GM21515 (cell line): ENCODE results near the gene UROC1.
"Not testable (repeated sequence)": the region's sequence is repeated elsewhere in the genome, so short reads cannot be mapped to it uniquely, and the experiment has no call there.

ENCODE experiments used
- ATAC-seq: cut with Tn5 transposase; IDR thresholded peaks from one replicate; pipeline ENCODE4 v1.9.1; 2021; ENCODE audit not compliant: unreplicated experiment

Gene UROC1

GRCh38 chr3:126547721-126548120 lies 30.1 kb upstream of the UROC1 start:
- no peak for ATAC-seq

DNA sequence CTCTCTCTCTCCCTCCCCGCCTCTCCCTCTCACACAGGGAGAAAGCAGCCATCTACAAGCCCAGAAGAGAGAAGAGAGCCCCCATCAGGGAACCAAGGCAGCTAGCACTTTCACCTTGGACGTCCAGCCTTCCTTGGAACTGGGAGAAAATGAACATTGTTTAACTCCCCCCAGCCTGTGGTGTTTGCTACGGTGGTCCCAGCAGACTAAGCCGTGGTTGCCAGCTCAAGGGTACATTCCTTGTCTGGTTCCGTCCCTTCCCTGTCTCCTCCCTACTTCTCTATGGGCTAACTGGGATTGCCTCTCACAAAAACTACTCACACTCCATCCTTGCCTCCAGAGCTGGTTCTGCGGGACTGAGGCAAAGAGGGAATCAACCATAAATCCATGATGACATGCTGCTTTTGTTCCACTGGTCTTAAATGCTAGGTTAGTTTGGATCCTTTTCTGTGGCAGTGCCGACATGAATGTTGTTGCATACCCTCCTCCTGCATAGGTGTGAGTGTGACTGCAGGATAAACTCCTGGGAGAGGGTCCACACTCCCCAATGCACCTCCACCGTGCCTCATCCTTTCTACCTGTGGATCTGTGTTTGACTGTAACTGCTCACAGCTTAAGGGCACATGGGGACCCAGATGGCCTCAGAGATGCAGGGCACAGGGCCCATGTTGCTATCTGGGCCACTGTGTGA lies 29.1 kb upstream of the UROC1 start:
- ATAC-seq, result no peak

DNA sequence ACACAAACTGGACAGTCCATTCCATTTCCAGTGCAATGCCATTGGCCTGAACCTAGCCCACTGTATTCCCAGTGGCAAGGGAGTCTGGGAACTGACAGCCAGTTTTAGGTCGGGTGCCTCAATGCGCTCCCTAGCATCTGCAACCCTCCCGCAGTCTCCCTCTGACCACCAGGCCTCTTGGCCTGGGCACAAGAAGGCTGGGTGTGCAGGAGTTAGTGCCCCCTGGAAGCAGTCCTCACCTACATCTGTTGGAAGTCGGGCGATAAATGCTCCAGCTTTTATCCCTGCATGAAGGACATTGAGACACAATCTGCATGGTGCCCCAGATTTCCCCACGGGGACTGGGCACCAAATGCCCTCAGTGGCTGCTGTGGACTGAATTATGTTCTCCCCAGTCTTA lies 28.4 kb upstream of the UROC1 start:
- ATAC-seq, result no peak

DNA sequence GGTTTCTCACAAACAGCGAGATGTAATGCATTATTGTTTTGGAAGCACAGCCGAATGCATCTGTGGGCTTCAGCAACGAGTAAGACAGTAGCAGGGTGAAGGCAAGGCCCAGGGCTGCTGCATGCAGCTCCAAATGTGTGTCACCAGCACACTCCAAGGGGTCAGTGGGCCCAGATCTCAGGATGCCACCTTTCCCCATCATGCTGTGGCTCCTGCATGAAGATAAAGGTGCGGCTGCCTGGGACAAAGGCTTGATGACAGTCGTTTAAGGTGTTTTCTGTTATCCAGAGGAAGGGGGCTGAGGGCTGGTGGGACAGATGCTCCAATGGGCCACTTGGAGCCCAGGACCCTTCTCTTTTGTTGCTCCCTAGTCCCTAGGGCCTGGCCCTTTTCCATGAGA lies 28.0 kb upstream of the UROC1 start:
- ATAC-seq, result no peak

DNA sequence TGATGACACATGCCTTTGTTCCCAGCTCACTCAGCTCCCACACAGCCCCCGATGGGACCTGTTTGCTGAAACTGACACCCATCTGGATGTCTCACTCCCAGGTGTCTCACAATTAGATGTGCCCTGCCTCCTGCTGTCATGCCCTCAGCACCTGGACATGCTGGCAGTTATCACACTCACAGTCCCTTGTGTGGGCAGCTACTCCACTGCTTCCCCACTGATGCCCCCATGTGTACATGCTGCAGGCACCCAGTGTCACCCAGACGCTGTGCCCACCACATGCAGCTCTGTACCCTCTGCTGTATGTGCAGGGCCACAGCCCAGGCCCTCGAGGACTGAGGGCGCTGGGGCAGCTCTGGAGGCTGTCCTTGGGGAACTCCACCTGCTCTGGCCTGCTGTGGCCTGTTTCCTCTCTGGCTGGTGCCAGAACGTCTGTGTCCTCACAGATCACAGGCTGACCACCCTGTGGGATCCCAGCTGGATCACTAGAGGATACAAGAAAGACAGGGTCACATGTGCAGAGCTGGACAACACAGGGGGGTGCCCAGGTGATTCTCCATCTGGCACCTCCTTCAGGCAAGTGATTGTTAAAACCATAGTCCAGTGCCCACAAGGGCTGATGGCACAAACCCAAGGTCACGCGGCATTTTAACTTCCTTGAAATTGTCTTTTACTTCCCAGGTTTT lies 27.2 kb upstream of the UROC1 start:
- no peak for ATAC-seq

DNA sequence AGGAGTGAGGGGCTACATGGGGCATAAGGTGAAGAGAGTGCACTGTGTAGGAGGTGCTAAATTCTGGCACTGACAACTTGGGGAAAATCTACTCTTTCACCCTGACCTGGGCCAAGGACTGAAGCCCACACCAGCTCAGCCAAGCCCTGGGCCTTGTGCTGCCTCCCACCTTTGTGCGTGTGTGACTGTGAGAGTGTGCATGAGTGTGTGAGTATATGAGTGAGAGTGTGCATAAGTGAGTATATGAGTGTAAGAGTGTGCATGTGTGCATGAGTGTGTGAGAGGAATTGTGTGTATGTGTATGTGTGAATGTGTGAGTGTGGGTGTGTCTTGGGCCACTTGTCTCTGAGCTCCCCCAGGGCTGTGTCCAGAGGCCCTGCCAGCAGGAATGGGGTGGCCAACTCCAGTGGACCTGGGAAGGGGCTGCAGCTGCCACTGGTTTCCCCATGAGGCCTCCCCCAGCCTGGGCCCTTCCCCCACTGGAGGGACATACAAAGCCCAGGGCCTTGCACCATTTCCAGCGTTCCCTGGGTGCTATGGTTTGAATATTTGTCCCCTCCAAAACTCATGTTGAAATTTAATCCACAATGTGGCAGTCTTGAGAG lies 26.0 kb upstream of the UROC1 start:
- no peak for ATAC-seq

GRCh38 chr3:126542340-126543241 lies 25.0 kb upstream of the UROC1 start:
- ATAC-seq, result no peak

GRCh38 chr3:126541628-126542339 lies 24.2 kb upstream of the UROC1 start:
- ATAC-seq, result no peak

DNA sequence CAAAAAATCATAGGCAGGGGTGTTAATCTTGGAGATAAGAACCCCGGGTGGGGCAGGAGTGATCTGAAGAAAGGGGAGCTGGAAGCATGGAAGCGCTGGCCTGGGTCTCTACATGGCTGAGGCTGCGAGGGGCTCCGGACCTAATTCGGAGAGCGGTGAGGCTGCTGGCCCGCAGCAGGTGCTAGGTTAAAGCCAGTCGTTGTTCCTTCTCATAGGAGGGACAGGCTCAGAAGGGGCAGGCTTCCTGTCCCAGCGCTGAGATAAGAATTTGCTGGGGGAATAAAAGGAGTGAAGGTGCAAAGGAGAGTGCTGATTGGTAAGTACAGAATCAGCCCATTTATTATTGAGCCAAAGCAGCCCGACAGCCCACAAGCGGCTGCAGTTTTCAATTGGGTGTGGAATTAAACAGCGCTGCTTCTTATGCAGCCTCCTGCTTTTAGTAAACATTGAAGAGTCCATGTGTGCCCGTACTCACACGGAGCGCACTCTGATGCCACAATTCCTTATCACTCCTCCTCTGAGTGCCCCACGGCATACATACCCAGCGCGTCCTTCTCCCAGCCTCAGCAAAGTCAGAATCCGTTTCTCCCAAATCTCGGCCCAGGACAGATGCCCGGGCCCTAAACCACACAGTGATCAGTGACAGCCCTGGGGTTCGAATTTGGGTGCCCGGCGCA lies 23.5 kb upstream of the UROC1 start:
- ATAC-seq, result no peak

DNA sequence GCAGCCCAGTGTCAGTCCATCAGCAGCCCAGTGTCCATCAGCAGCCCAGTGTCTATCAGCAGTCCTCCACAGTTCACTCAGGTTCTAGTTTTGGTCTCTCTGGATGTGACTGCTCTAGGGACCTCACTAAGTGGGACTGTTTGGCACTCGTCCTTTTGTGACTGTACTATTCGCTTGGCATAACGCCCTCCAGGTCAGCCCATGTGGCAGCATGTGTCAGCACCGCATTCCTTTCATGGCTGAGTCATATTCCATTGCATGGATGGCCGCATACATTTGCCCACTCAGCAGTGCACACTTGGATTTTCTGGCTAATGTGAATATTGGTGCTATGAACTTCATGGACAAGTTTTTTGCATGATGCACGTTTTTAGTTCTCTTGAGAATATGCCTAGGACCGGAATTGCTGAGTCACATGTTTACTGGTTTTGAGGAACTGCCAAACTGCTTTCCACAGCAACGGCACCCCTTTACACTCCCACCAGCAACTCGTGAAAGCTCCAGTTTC lies 22.8 kb upstream of the UROC1 start:
- no peak for ATAC-seq

- ATAC-seq, result no peak
Measured at GRCh38 chr3:126539558-126540250, 22.1 kb upstream of the UROC1 start.

GRCh38 chr3:126538966-126539365 lies 21.4 kb upstream of the UROC1 start:
- no peak for ATAC-seq

- no peak for ATAC-seq
Measured at GRCh38 chr3:126538316-126538715, 20.7 kb upstream of the UROC1 start.

DNA sequence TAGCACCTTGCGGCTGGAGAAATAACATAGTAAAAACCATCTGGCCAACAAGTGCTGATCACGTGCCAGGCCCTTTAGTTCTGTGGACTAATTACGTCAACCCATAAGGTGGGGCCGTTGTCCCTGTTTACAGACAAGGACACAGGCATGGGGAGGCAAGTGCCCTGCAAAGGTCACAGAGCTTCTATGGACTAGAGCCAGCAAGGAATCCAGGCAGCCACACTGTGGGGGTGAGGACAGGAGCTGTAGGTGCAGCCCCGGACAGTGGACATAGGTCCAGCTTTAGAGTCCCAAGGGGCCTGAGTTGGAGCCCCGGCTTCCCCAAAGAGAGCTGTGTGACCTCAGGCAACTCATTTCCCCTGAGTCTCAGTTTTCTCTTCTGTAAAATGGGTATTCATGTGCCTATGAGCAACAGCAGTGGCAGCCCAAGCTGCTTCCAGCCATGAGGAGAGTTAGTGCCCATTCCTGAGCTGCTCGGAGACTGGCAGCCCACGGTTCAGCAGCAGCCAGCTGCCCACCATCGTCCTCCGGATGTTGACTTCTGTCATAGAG lies 20.2 kb upstream of the UROC1 start:
- ATAC-seq, result no peak

- no peak for ATAC-seq
Measured at GRCh38 chr3:126537116-126537729, 19.6 kb upstream of the UROC1 start.

GRCh38 chr3:126536126-126536525 lies 18.6 kb upstream of the UROC1 start:
- no peak for ATAC-seq

DNA sequence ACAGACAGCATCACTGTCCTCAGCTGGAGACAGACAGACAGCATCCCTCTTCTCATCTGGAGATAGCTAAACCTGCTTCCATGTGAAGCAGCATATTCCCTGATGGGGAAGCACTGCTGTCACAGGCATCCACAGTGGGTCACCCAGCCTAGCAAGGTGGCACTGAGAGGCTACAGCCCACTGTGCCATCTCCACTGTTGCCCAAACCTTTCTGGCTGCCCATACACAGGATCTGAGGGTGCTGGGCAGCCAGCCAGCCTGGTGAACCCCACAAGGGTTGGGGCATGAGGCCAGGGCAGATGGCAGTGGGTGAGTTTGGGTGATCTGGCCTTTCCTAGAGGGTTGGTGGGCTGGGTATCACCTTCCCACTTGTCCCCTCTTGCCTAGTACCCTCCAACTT lies 18.1 kb upstream of the UROC1 start:
- no peak for ATAC-seq

- ATAC-seq, result not testable (repeated sequence)
Measured at GRCh38 chr3:126534716-126535115, 17.1 kb upstream of the UROC1 start.

DNA sequence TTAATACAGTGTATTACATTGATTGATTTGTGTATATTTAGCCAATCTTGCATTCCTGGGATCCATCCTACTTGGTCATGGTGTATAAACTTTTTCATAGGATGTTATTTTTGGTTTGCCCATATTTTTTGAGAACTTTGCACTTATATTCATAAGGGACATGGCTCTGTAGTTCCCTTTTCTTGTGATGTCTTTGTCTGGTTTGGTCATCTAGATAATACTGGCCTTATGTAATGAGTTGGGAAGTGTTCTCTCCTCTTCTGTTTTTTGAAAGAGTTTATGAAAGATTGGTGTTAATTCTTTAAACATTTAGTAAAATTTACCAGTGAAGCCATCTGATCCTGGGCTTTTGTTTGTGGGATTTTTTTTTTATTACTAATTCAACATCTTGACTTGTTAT lies 15.9 kb upstream of the UROC1 start:
- ATAC-seq, result no peak
